Fibroblast of the aortic adventitia (primary cell): Measurements from ENCODE around the gene FOXM1. TPM values are rescaled to one million over a fixed set of nuclear protein-coding genes. Genes with fewer than 3 reads are reported as not detected.

Experiments used
- DNase-seq: peaks from one replicate; pipeline ENCODE4 v3.0.0-alpha.2; 2010; ENCODE audit warnings: low read depth
- H3K4me3 ChIP-seq: 2 replicates; pipeline ENCODE4 v1.5.1; 2011; ENCODE audit warnings: low read depth, mild to moderate bottlenecking, control low read depth, low read length, moderate library complexity
- total RNA-seq: library from RNA; depleted of rRNA; stranded (reverse); fragments of >200 nt; gene quantifications from 2 replicates; pipeline ENCODE4 v1.2.3, GENCODE V29; 2012; ENCODE audit warnings: low replicate concordance
- TF ChIP-seq, protein P1 (sequence below): IDR thresholded peaks from 2 replicates; pipeline ENCODE4 v1.5.1; 2011; ENCODE audit warnings: mild to moderate bottlenecking, low read length, control low read depth, inconsistent platforms; ENCODE audit not compliant: insufficient read depth

The FOXM1 gene
- total RNA-seq, 1 donor: 19.3 TPM

- no peak overlapping the region for H3K4me3 ChIP-seq
- DNase-seq: no peak
- TF ChIP-seq, protein P1, sequence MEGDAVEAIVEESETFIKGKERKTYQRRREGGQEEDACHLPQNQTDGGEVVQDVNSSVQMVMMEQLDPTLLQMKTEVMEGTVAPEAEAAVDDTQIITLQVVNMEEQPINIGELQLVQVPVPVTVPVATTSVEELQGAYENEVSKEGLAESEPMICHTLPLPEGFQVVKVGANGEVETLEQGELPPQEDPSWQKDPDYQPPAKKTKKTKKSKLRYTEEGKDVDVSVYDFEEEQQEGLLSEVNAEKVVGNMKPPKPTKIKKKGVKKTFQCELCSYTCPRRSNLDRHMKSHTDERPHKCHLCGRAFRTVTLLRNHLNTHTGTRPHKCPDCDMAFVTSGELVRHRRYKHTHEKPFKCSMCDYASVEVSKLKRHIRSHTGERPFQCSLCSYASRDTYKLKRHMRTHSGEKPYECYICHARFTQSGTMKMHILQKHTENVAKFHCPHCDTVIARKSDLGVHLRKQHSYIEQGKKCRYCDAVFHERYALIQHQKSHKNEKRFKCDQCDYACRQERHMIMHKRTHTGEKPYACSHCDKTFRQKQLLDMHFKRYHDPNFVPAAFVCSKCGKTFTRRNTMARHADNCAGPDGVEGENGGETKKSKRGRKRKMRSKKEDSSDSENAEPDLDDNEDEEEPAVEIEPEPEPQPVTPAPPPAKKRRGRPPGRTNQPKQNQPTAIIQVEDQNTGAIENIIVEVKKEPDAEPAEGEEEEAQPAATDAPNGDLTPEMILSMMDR: no peak
Measured at GRCh38 chr12:2862876-2863275, 14.1 kb downstream of the FOXM1 start.

DNA sequence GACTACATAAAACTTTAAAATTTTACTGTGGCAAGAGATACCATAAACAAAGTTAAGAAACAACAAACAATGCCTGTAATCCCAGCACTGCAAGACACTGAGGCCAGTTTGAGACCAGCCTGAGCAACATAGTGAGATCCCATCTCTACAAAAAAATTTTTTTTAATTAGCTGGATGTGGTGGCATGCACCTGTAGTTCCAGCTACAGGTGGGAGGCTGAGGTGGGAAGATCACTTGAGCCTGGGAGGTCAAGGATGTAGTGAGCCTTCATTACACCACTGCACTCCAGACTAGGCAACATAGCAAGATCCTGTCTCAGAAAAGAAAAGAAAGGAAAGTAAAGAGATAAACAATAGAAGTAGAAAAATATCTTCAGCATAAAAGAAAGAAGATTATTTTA, 16.8 kb downstream of the FOXM1 start:
- H3K4me3 ChIP-seq: no peak overlapping the region
- TF ChIP-seq, protein P1: no peak
- no peak for DNase-seq

GRCh38 chr12:2858944-2859421, 18.0 kb downstream of the FOXM1 start:
- no peak overlapping the region for H3K4me3 ChIP-seq
- DNase-seq: no peak
- TF ChIP-seq, protein P1: no peak

- H3K4me3 ChIP-seq: no peak overlapping the region
- DNase-seq: no peak
- TF ChIP-seq, protein P1: no peak
Measured at GRCh38 chr12:2858334-2858733, 18.6 kb downstream of the FOXM1 start.

DNA sequence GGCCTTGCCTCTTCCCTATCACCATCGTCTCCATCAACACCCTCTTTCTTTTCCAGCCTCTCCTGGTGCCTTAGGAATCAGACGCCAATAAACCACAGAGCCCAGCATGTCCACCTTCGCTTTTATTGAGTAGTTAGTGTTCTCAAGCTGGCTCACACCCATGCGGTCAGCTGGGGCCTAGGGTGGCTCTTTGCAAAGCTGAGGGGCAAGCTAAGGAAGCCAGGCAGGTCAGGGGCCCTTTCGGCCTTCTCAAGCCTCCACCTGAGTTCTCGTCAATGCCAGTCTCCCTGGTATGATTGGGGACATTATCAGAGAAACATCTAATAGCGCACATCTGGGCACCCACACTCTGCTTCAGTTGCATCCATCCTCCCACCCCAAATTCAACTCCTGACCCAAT, 19.4 kb downstream of the FOXM1 start:
- DNase-seq: no peak
- H3K4me3 ChIP-seq: no peak overlapping the region
- TF ChIP-seq, protein P1: no peak

DNA sequence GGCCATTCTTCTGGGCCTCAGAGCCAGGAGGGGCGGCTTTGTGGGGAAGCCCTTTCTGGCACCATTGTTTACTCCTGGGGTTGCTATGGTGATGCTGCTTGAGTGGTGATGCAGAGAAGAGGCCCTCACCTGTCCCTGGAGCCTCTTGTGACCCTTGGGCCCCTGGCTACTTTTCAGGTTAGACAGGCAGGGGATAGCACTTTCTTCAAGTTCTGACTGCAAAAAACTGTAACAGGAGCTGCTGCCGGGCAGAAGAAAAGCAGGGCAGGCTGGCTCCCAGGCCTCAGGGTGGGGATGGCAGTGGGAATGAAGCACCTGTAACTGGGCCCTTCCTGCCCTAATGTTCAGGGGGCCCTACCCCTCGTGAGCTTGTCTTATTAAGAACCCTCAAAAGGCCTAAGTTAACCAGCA, 19.9 kb downstream of the FOXM1 start, which contains the start of gene TEX52:
Gene TEX52 (minus strand): TSS at position 19 of the 411 bp plus-strand sequence. CDS start 13 bp downstream, at position 6.
- DNase-seq: no peak
- H3K4me3 ChIP-seq: no peak within 1 kb of the TSS
- TF ChIP-seq, protein P1: no peak

GRCh38 chr12:2856051-2856450, 20.9 kb downstream of the FOXM1 start:
- no peak overlapping the region for H3K4me3 ChIP-seq
- TF ChIP-seq, protein P1: no peak
- DNase-seq: no peak
